HAP-1 (cell line): ENCODE data around the gene ABHD4.

Experiments used
- DNase-seq, 2 experiments: peaks; one replicate each; pipeline ENCODE4 v3.0.0-alpha.2; 2016 to 2020; ENCODE audit warnings: low spot score in 2 of 2
- H3K27me3 ChIP-seq: fragments of 250-450 bp; sonication (Bioruptor Pico); 2 replicates; pipeline ENCODE4 v1.5.1; 2020; ENCODE audit warnings: low read depth, mild to moderate bottlenecking, moderate library complexity
- H3K36me3 ChIP-seq: fragments of 250-450 bp; sonication (Bioruptor Pico); replicated peaks from 2 replicates; pipeline ENCODE4 v1.5.1; 2020; ENCODE audit warnings: mild to moderate bottlenecking
- H3K4me1 ChIP-seq: fragments of 250-450 bp; sonication (Bioruptor Pico); 2 replicates; pipeline ENCODE4 v1.5.1; 2020; ENCODE audit warnings: mild to moderate bottlenecking
- H3K4me3 ChIP-seq: fragments of 250-450 bp; sonication (Bioruptor Pico); 2 replicates; pipeline ENCODE4 v1.5.1; 2020; ENCODE audit warnings: mild to moderate bottlenecking, moderate library complexity
- H3K9me3 ChIP-seq: fragments of 250-450 bp; sonication (Bioruptor Pico); 2 replicates; pipeline ENCODE4 v1.5.1; 2020; ENCODE audit warnings: mild to moderate bottlenecking, moderate library complexity
- in situ Hi-C: fragments of 300-500 bp; cut with MboI; formaldehyde crosslinking; loops from 3 replicates; pipeline ENCODE4 v1.14.3; 2020; ENCODE audit warnings: low sequenced_read_pairs, inconsistent platforms, mixed read lengths

The ABHD4 gene

GRCh38 chr14:22656226-22656625 is 58.1 kb downstream of the ABHD4 start:
- no peak overlapping the region for H3K4me3 ChIP-seq
- no peaks in the 10 kb centered on the region for H3K36me3 ChIP-seq
- no peaks in the 10 kb centered on the region for H3K9me3 ChIP-seq
- no peak for DNase-seq
- in situ Hi-C loops = no loop called here
- H3K27me3 ChIP-seq = no peaks in the 10 kb centered on the region
- no peaks in the 10 kb centered on the region for H3K4me1 ChIP-seq

GRCh38 chr14:22656945-22657731 is 59.0 kb downstream of the ABHD4 start:
- Histone ChIP-seq H3K36me3 (no peaks in the 10 kb centered on the region), H3K27me3 (no peaks in the 10 kb centered on the region), H3K9me3 (no peaks in the 10 kb centered on the region), H3K4me1 (no peaks in the 10 kb centered on the region), H3K4me3 (no peak overlapping the region)
- in situ Hi-C loops = no loop called here
- DNase-seq = no peak

GRCh38 chr14:22657861-22658260 is 59.8 kb downstream of the ABHD4 start:
- H3K4me3 ChIP-seq = no peak overlapping the region
- in situ Hi-C loops = no loop called here
- H3K9me3 ChIP-seq = no peaks in the 10 kb centered on the region
- no peak for DNase-seq
- H3K27me3 ChIP-seq = no peaks in the 10 kb centered on the region
- H3K4me1 ChIP-seq = no peaks in the 10 kb centered on the region
- H3K36me3 ChIP-seq = no peaks in the 10 kb centered on the region

GRCh38 chr14:22658946-22659345 is 60.8 kb downstream of the ABHD4 start:
- Histone ChIP-seq H3K36me3 (no peaks in the 10 kb centered on the region), H3K27me3 (no peaks in the 10 kb centered on the region), H3K4me3 (no peak overlapping the region), H3K4me1 (no peaks in the 10 kb centered on the region), H3K9me3 (no peaks in the 10 kb centered on the region)
- no peak for DNase-seq
- in situ Hi-C loops = no loop called here

GRCh38 chr14:22660654-22661053 is 62.6 kb downstream of the ABHD4 start:
- DNase-seq = no peak
- H3K36me3 ChIP-seq = no peaks in the 10 kb centered on the region
- H3K27me3 ChIP-seq = no peaks in the 10 kb centered on the region
- no peaks in the 10 kb centered on the region for H3K9me3 ChIP-seq
- in situ Hi-C loops = no loop called here
- no peak overlapping the region for H3K4me3 ChIP-seq
- no peaks in the 10 kb centered on the region for H3K4me1 ChIP-seq
